K562 (cell line): Measurements from ENCODE around the gene PCNX3. TPM values are rescaled to one million over a fixed set of nuclear protein-coding genes. Genes with fewer than 3 reads are reported as not detected.

ENCODE experiments used
- ATAC-seq: fragments of 200-7000 bp; cut with Tn5 transposase; 3 replicates; pipeline ENCODE4 v1.9.1; 2020; ENCODE audit warnings: moderate library complexity
- BruUV-seq: library from RNA; stranded (reverse); fragments of 400-500 nt; replicated peaks from 2 replicates; lab custom pipeline; 2021; lab: Mats Ljungman, UMichigan
- CTCF ChIA-PET: fragments of 300-600 bp; formaldehyde crosslinking; extraction: SDS; loops from one replicate; lab custom pipeline; 2021; ENCODE audit warnings: low intra/inter-chr PET ratio; lab: Yijun Ruan, JAX
- POLR2A ChIA-PET: fragments of 300-600, 350-650 bp; sonication (Branson Sonifier 250); formaldehyde crosslinking; extraction: SDS; loops from one replicate; lab custom pipeline; 2021; ENCODE audit warnings: antibody characterized with exemption, inconsistent platforms; lab: Yijun Ruan, JAX
- DNase-seq, 4 experiments: peaks; one replicate each; pipeline versions ENCODE4 v3.0.0 to v3.0.0-alpha.2; 2011 to 2018; ENCODE audit warnings: low spot score in 3 of 4, mixed read lengths in 3 of 4; ENCODE audit errors: extremely low read depth in 1 of 4
- FAIRE-seq: peaks from 2 replicates; lab custom pipeline; 2011; peaks lifted over from hg19 to GRCh38; lab: Jason Lieb, UNC
- H2AFZ ChIP-seq: 2 replicates; pipeline ENCODE4 v1.6.0; 2011; ENCODE audit warnings: low read depth, low read length, control low read depth, inconsistent platforms
- H3K27ac ChIP-seq: fragments of 200-600 bp; 3 replicates; pipeline ENCODE4 v1.8.0; 2011; ENCODE audit warnings: low read depth, mild to moderate bottlenecking, control low read depth, inconsistent platforms, low read length, moderate library complexity, mixed read lengths; ENCODE audit errors: extremely low read depth
- H3K27me3 ChIP-seq, 2 experiments: fragments of 300-600 bp in 1 of 2; 2 replicates in 1 of 2; 3 replicates in 1 of 2; pipeline versions ENCODE4 v1.6.0 to v1.8.0; 2011; ENCODE audit warnings: inconsistent platforms in 2 of 2, low read length in 2 of 2, mild to moderate bottlenecking in 1 of 2, mixed read lengths in 1 of 2, moderate library complexity in 1 of 2; ENCODE audit not compliant: control insufficient read depth in 2 of 2, insufficient read depth in 2 of 2
- H3K36me3 ChIP-seq: fragments of 300-600 bp; 3 replicates; pipeline ENCODE4 v1.8.0; 2011; ENCODE audit warnings: mild to moderate bottlenecking, low read length, inconsistent platforms; ENCODE audit not compliant: control insufficient read depth, insufficient read depth
- H3K4me1 ChIP-seq, 2 experiments: fragments of 200-600 bp in 1 of 2; replicated peaks in 1 of 2; 2 replicates in 1 of 2; 3 replicates in 1 of 2; pipeline versions ENCODE4 v1.5.1 to v1.8.0; 2011; ENCODE audit warnings: inconsistent platforms in 2 of 2, low read length in 2 of 2, mild to moderate bottlenecking in 1 of 2, mixed read lengths in 1 of 2, moderate library complexity in 1 of 2; ENCODE audit not compliant: control insufficient read depth in 2 of 2, insufficient read depth in 2 of 2
- H3K4me2 ChIP-seq: 2 replicates; pipeline ENCODE4 v1.6.1; 2011; ENCODE audit warnings: low read length, control low read depth, inconsistent platforms, mixed read lengths; ENCODE audit not compliant: insufficient read depth
- H3K4me3 ChIP-seq: fragments of 200-600 bp; sonication (generic), shearing (Covaris generic); 2 replicates; pipeline ENCODE4 v1.5.1; 2016; ENCODE audit warnings: control low read depth, inconsistent platforms
- H3K79me2 ChIP-seq: fragments of 200-600 bp; 3 replicates; pipeline ENCODE4 v1.8.0; 2011; ENCODE audit warnings: low read length, inconsistent platforms; ENCODE audit not compliant: control insufficient read depth, insufficient read depth
- H3K9ac ChIP-seq, 2 experiments: 2 replicates each; pipeline versions ENCODE4 v1.6.0 to v1.6.1; 2011; ENCODE audit warnings: low read depth in 2 of 2, low read length in 2 of 2, control low read depth in 1 of 2, inconsistent platforms in 1 of 2, mild to moderate bottlenecking in 1 of 2, mixed read lengths in 1 of 2; ENCODE audit not compliant: insufficient read depth in 1 of 2
- H3K9me1 ChIP-seq: one replicate; pipeline ENCODE4 v1.6.0; 2011; ENCODE audit warnings: inconsistent platforms, mild to moderate bottlenecking, low read length, moderate library complexity; ENCODE audit not compliant: control insufficient read depth, insufficient read depth
- H3K9me3 ChIP-seq: replicated peaks from 2 replicates; pipeline ENCODE4 v1.5.1; 2011; ENCODE audit warnings: low read depth, low read length, inconsistent platforms; ENCODE audit not compliant: control insufficient read depth, insufficient read depth
- H4K20me1 ChIP-seq: replicated peaks from 2 replicates; pipeline ENCODE4 v1.6.1; 2011; ENCODE audit warnings: low read length, inconsistent platforms, mixed read lengths; ENCODE audit not compliant: control insufficient read depth, insufficient read depth
- COPS2 ChIP-seq: fragments of 450-650 bp; conservative IDR thresholded peaks from 2 replicates; pipeline ENCODE4 v1.6.1; 2016; ENCODE audit warnings: mild to moderate bottlenecking, moderate library complexity
- CTCF ChIP-seq, 3 experiments: IDR thresholded peaks in 2 of 3; conservative IDR thresholded peaks in 1 of 3; 2 replicates each; pipeline ENCODE4 v1.5.1; 2011 to 2012; ENCODE audit warnings: low read length in 3 of 3, mild to moderate bottlenecking in 3 of 3, control low read depth in 2 of 3, improper control_type of control experiment in 1 of 3, inconsistent platforms in 1 of 3, low read depth in 1 of 3, mixed read lengths in 1 of 3, moderate library complexity in 1 of 3; ENCODE audit not compliant: insufficient read depth in 2 of 3
- DMBX1 ChIP-seq: fragments of 250-450 bp; sonication (Bioruptor Pico); IDR thresholded peaks from 2 replicates; pipeline ENCODE4 v1.8.0; 2022; ENCODE audit warnings: inconsistent platforms, mild to moderate bottlenecking, moderate library complexity, borderline replicate concordance
- FOS ChIP-seq: IDR thresholded peaks from 3 replicates; pipeline ENCODE4 v1.6.1; 2011; ENCODE audit not compliant: insufficient read length; ENCODE audit errors: extremely low read depth
- HMG20B ChIP-seq: fragments of 250-450 bp; sonication (Bioruptor Pico); IDR thresholded peaks from 2 replicates; pipeline ENCODE4 v1.5.0; 2021; ENCODE audit warnings: mild to moderate bottlenecking
- NFIC ChIP-seq: fragments of 450-650 bp; IDR thresholded peaks from 2 replicates; pipeline ENCODE4 v1.6.1; 2017; ENCODE audit warnings: mild to moderate bottlenecking, inconsistent platforms
- POLR2G ChIP-seq: fragments of 200-400 bp; formaldehyde crosslinking; IDR thresholded peaks from 2 replicates; pipeline ENCODE4 v1.6.1; 2017; ENCODE audit warnings: low read depth, mild to moderate bottlenecking, antibody characterized with exemption, low read length, moderate library complexity
- RBFOX2 ChIP-seq: fragments of 200-400 bp; formaldehyde crosslinking; IDR thresholded peaks from 2 replicates; pipeline ENCODE4 v1.6.1; 2017; ENCODE audit warnings: low read depth, mild to moderate bottlenecking, low read length, moderate library complexity
- ZC3H8 ChIP-seq: fragments of 450-650 bp; IDR thresholded peaks from 2 replicates; pipeline ENCODE4 v1.6.1; 2017
- WGBS: fragments of 100-300 bp; shearing (Covaris generic); methylation state at CpG from one replicate; pipeline ENCODE4 v1.1.6; 2016; ENCODE audit warnings: low coverage, mixed read lengths; ENCODE audit not compliant: insufficient coverage; ENCODE audit errors: missing lambda C conversion rate; 5-methylcytosine and 5-hydroxymethylcytosine counted together
- in situ Hi-C: fragments of 300-500 bp; cut with MboI; formaldehyde crosslinking; loops from 4 replicates; pipeline ENCODE4 v1.15.0; 2018; ENCODE audit warnings: inconsistent platforms, mixed read lengths
- intact Hi-C: fragments of 100-400 bp; cut with micrococcal nuclease; formaldehyde crosslinking; loops from 2 replicates; pipeline ENCODE4 v1.14.2; 2022
- polyA plus RNA-seq, 8 experiments: library from polyadenylated mRNA; depleted of rRNA in 4 of 8; stranded (reverse) in 5 of 8; unstranded in 3 of 8; fragments of >200 nt; fragmentation: Nextera tagmentation in 2 of 8; fragmentation: Illumina TruSeq in 1 of 8; extraction: Ambion mirVana in 2 of 8; extraction: Trizol in 1 of 8; gene quantifications; 2 replicates each; pipeline versions ENCODE4 v1.2.1 to v1.2.3, GENCODE V29; 2011 to 2014; ENCODE audit warnings: inconsistent platforms in 1 of 8, missing spikeins in 1 of 8
- total RNA-seq, 7 experiments: library from RNA; depleted of rRNA in 6 of 7; stranded (reverse); fragments of >200 nt in 6 of 7; fragmentation: Illumina TruSeq in 2 of 7; extraction: Trizol in 2 of 7; gene quantifications; 2 replicates each; pipeline versions ENCODE4 v1.2.1 to v1.2.3, GENCODE V29; 2011 to 2021; ENCODE audit warnings: low replicate concordance in 1 of 7

Gene PCNX3
- total and polyA plus RNA-seq, 9 of the 15 experiments (the other 6 are each of a cell fraction or from before 2014, with no cell fraction given), result 0.11 to 47.8 (median 12.8) TPM

GRCh38 chr11:65583589-65583988 is 32.0 kb upstream of the PCNX3 start:
- no TSS peak for BruUV-seq
- Histone ChIP-seq H4K20me1 (0 out of 2 replicates have a peak, but pooled peaks cover 4% of the 10 kb centered on the region), H2AFZ (no peak overlapping the region), H3K27ac (no peak overlapping the region), H3K9me1 (peaks cover 4% of the 10 kb centered on the region), H3K9ac (no peak overlapping the region), H3K27me3 (no peaks in the 10 kb centered on the region), H3K4me1 (peaks cover 16 to 70% of the 10 kb centered on the region in 2 experiments), H3K79me2 (peaks cover 6% of the 10 kb centered on the region), H3K36me3 (peaks cover 79% of the 10 kb centered on the region; the same call in 2 of the 3 replicates), H3K4me3 (no peak overlapping the region), H3K9me3 (no peaks in the 10 kb centered on the region), H3K4me2 (no peak overlapping the region)
- 89% methylated on average over 9 of the region's 10 CpGs for WGBS
- TF ChIP-seq HMG20B (CRISPR knock-in tag) (no peak), FOS (no peak), POLR2G (peak; percentile 56; the same call in 1 of the 2 replicates), RBFOX2 (peak; percentile 66), DMBX1 (CRISPR knock-in tag) (no peak)
- FAIRE-seq (no peak), ATAC-seq (no peak), DNase-seq (no peak)
- in situ Hi-C loops, result no loop called here
- POLR2A ChIA-PET, result interaction anchor here (0.6 to 2.8 kb wide), 3 partner anchors 8 to 275 kb away, joined by 3 to 10 read pairs (median 5); partner anchors contain the start of gene EHBP1L1
- intact Hi-C loops, result no loop called here
- CTCF ChIA-PET, result no interaction called here

GRCh38 chr11:65584106-65584505 is 31.5 kb upstream of the PCNX3 start:
- Histone ChIP-seq H3K4me1 (peaks cover 16 to 70% of the 10 kb centered on the region in 2 experiments), H3K4me3 (no peak overlapping the region), H3K27ac (no peak overlapping the region; the same call in 2 of the 3 replicates), H4K20me1 (0 out of 2 replicates have a peak, but pooled peaks cover 4% of the 10 kb centered on the region), H3K4me2 (no peak overlapping the region), H3K9me1 (peaks cover 4% of the 10 kb centered on the region), H3K79me2 (peaks cover 3% of the 10 kb centered on the region; the same call in 1 of the 3 replicates), H3K9ac (peak overlapping the region in 1 of 2 experiments; percentile 52; a peak in 2 of 4 replicates), H3K27me3 (no peaks in the 10 kb centered on the region)
- no TSS peak for BruUV-seq
- DNase-seq, result no peak
- CTCF ChIA-PET, result no interaction called here
- in situ Hi-C loops (no loop called here), intact Hi-C loops (no loop called here)
- 95% methylated on average over 8 of the region's 8 CpGs for WGBS
- ATAC-seq, result no peak
- no peak for FAIRE-seq
- no peak for TF ChIP-seq ZC3H8
- TF ChIP-seq NFIC, result peak; percentile 58
- peak; percentile 48; the same call in 1 of the 2 replicates for TF ChIP-seq RBFOX2
- TF ChIP-seq CTCF (IDR thresholded peaks at IDR 0.05 in 2 of 3, conservative IDR thresholded peaks at IDR 0.05 in 1 of 3; ENCODE audit: insufficient read depth in 2 of 3, low read depth in 1 of 3, low read length in 3 of 3), result no peak
- no peak for TF ChIP-seq COPS2
- TF ChIP-seq, all 486 proteins: peak for 2
- no peak overlapping the region for H2AFZ ChIP-seq
- POLR2A ChIA-PET, result interaction anchor here (0.6 to 2.8 kb wide), 4 partner anchors 9 to 274 kb away, joined by 3 to 10 read pairs (median 4); partner anchors contain the start of gene EHBP1L1
- no peaks in the 10 kb centered on the region for H3K9me3 ChIP-seq
- peaks cover 76% of the 10 kb centered on the region; the same call in 2 of the 3 replicates for H3K36me3 ChIP-seq
